H9 (cell line): Measurements from ENCODE around the gene SEC16B. TPM values are rescaled to one million over a fixed set of nuclear protein-coding genes. Genes with fewer than 3 reads are reported as not detected.

Experiments used
- DNase-seq: peaks from one replicate; pipeline ENCODE4 v3.0.0-alpha.2; 2017
- H2AFZ ChIP-seq: one replicate; pipeline ENCODE4 v1.6.1; 2013; ENCODE audit warnings: mild to moderate bottlenecking, low read length, control low read depth, moderate library complexity
- H2AK5ac ChIP-seq: 2 replicates; pipeline ENCODE4 v1.6.1; 2013; ENCODE audit warnings: low read length, control low read depth, mixed read lengths; ENCODE audit not compliant: insufficient read length
- H2BK120ac ChIP-seq: one replicate; pipeline ENCODE4 v1.6.1; 2013; ENCODE audit warnings: low read depth, mild to moderate bottlenecking, low read length, control low read depth, inconsistent platforms; ENCODE audit not compliant: poor library complexity, severe bottlenecking
- H2BK12ac ChIP-seq: 2 replicates; pipeline ENCODE4 v1.6.1; 2013; ENCODE audit warnings: low read length, control low read depth, mixed read lengths, low read depth; ENCODE audit not compliant: insufficient read length
- H2BK15ac ChIP-seq: 2 replicates; pipeline ENCODE4 v1.6.1; 2013; ENCODE audit warnings: low read depth, low read length, control low read depth
- H2BK20ac ChIP-seq: one replicate; pipeline ENCODE4 v1.6.1; 2013; ENCODE audit warnings: low read depth, mild to moderate bottlenecking, low read length, control low read depth, inconsistent platforms; ENCODE audit not compliant: poor library complexity, severe bottlenecking
- H2BK5ac ChIP-seq: 2 replicates; pipeline ENCODE4 v1.6.1; 2013; ENCODE audit warnings: low read length, control low read depth, mixed read lengths; ENCODE audit not compliant: insufficient read length
- H3K14ac ChIP-seq: 2 replicates; pipeline ENCODE4 v1.6.1; 2013; ENCODE audit warnings: low read length, control low read depth; ENCODE audit not compliant: insufficient read depth
- H3K18ac ChIP-seq: 2 replicates; pipeline ENCODE4 v1.6.1; 2013; ENCODE audit warnings: low read depth, mild to moderate bottlenecking, mixed read lengths, low read length, control low read depth; ENCODE audit not compliant: insufficient read length
- H3K23ac ChIP-seq: 2 replicates; pipeline ENCODE4 v1.6.1; 2013; ENCODE audit warnings: low read length, control low read depth, mixed read lengths, low read depth; ENCODE audit not compliant: insufficient read length
- H3K23me2 ChIP-seq: 2 replicates; pipeline ENCODE4 v1.6.1; 2013; ENCODE audit warnings: low read depth, mild to moderate bottlenecking, mixed read lengths, low read length, control low read depth; ENCODE audit not compliant: insufficient read length, poor library complexity, severe bottlenecking
- H3K27ac ChIP-seq: 2 replicates; pipeline ENCODE4 v1.5.1; 2013; ENCODE audit warnings: low read length, control low read depth, mixed read lengths, low read depth; ENCODE audit not compliant: insufficient read length
- H3K27me3 ChIP-seq: 2 replicates; pipeline ENCODE4 v1.6.1; 2013; ENCODE audit warnings: low read length, control low read depth, inconsistent platforms; ENCODE audit not compliant: insufficient read depth
- H3K4ac ChIP-seq: 2 replicates; pipeline ENCODE4 v1.6.1; 2013; ENCODE audit warnings: low read depth, mild to moderate bottlenecking, control low read depth, inconsistent platforms, low read length, moderate library complexity
- H3K4me1 ChIP-seq: 2 replicates; pipeline ENCODE4 v1.6.1; 2013; ENCODE audit warnings: low read length, control low read depth, inconsistent platforms; ENCODE audit not compliant: insufficient read depth
- H3K4me2 ChIP-seq: 2 replicates; pipeline ENCODE4 v1.6.1; 2013; ENCODE audit warnings: low read length, control low read depth, mixed read lengths; ENCODE audit not compliant: insufficient read length, insufficient read depth
- H3K56ac ChIP-seq: 2 replicates; pipeline ENCODE4 v1.6.1; 2013; ENCODE audit warnings: low read depth, mild to moderate bottlenecking, mixed read lengths, low read length, control low read depth; ENCODE audit not compliant: insufficient read length
- H3K79me1 ChIP-seq: 2 replicates; pipeline ENCODE4 v1.6.1; 2013; ENCODE audit warnings: low read depth, mild to moderate bottlenecking, moderate library complexity, low read length, control low read depth, inconsistent platforms; ENCODE audit not compliant: insufficient read depth, poor library complexity, severe bottlenecking
- H3K79me2 ChIP-seq: 2 replicates; pipeline ENCODE4 v1.6.1; 2013; ENCODE audit warnings: low read length, control low read depth, inconsistent platforms; ENCODE audit not compliant: insufficient read depth
- H3K9ac ChIP-seq: 2 replicates; pipeline ENCODE4 v1.6.1; 2013; ENCODE audit warnings: low read length, control low read depth, mixed read lengths; ENCODE audit not compliant: insufficient read length; ENCODE audit errors: extremely low read depth
- H3K9me3 ChIP-seq: one replicate; pipeline ENCODE4 v1.6.1; 2013; ENCODE audit warnings: low read depth, low read length, inconsistent platforms; ENCODE audit not compliant: control insufficient read depth
- H3T11ph ChIP-seq: one replicate; pipeline ENCODE4 v1.6.1; 2013; ENCODE audit warnings: mild to moderate bottlenecking, low read length, control low read depth, inconsistent platforms
- H4K20me1 ChIP-seq: one replicate; pipeline ENCODE4 v1.6.1; 2013; ENCODE audit not compliant: control insufficient read depth, insufficient read length, insufficient read depth
- H4K5ac ChIP-seq: 2 replicates; pipeline ENCODE4 v1.6.1; 2013; ENCODE audit warnings: low read depth, mild to moderate bottlenecking, mixed read lengths, low read length, control low read depth; ENCODE audit not compliant: insufficient read length
- H4K8ac ChIP-seq: replicated peaks from 2 replicates; pipeline ENCODE4 v1.6.1; 2013; ENCODE audit warnings: low read length, control low read depth, mixed read lengths, low read depth; ENCODE audit not compliant: insufficient read length
- H4K91ac ChIP-seq: 2 replicates; pipeline ENCODE4 v1.6.1; 2013; ENCODE audit warnings: low read depth, mild to moderate bottlenecking, moderate library complexity, mixed read lengths, low read length, control low read depth; ENCODE audit not compliant: insufficient read length
- H3K27ac Mint-ChIP-seq, 3 experiments: 2 replicates in 2 of 3; 3 replicates in 1 of 3; pipeline ENCODE4 v1.8.0; 2020 to 2021; ENCODE audit warnings: mixed read lengths in 3 of 3, mild to moderate bottlenecking in 1 of 3, moderate library complexity in 1 of 3
- H3K27me3 Mint-ChIP-seq: 2 replicates; pipeline ENCODE4 v1.8.0; 2021; ENCODE audit warnings: low read depth, mild to moderate bottlenecking, moderate library complexity, mixed read lengths
- H3K36me3 Mint-ChIP-seq, 3 experiments: 2 replicates in 2 of 3; 3 replicates in 1 of 3; pipeline ENCODE4 v1.8.0; 2020 to 2021; ENCODE audit warnings: low read depth in 3 of 3, mixed read lengths in 3 of 3; ENCODE audit not compliant: insufficient read depth in 1 of 3
- H3K4me1 Mint-ChIP-seq, 2 experiments: 2 replicates each; pipeline ENCODE4 v1.8.0; 2020; ENCODE audit warnings: mixed read lengths in 2 of 2
- H3K4me3 Mint-ChIP-seq, 2 experiments: 2 replicates in 1 of 2; 3 replicates in 1 of 2; pipeline ENCODE4 v1.8.0; 2020 to 2021; ENCODE audit warnings: mild to moderate bottlenecking in 2 of 2, mixed read lengths in 2 of 2, moderate library complexity in 1 of 2
- H3K9me3 Mint-ChIP-seq, 2 experiments: 2 replicates in 1 of 2; 3 replicates in 1 of 2; pipeline ENCODE4 v1.8.0; 2020; ENCODE audit warnings: mild to moderate bottlenecking in 2 of 2, mixed read lengths in 2 of 2, moderate library complexity in 1 of 2
- CTCF ChIP-seq: fragments of 200-600 bp; sonication (generic); conservative IDR thresholded peaks from 3 replicates; pipeline ENCODE4 v1.8.0; 2021; ENCODE audit warnings: antibody characterized with exemption, mild to moderate bottlenecking
- total RNA-seq: library from RNA; stranded (reverse); gene quantifications from 2 replicates; pipeline ENCODE4 v1.2.1, GENCODE V29; 2021

Gene SEC16B
- total RNA-seq, 1 experiment from 2014 or later = 0.83 TPM

DNA sequence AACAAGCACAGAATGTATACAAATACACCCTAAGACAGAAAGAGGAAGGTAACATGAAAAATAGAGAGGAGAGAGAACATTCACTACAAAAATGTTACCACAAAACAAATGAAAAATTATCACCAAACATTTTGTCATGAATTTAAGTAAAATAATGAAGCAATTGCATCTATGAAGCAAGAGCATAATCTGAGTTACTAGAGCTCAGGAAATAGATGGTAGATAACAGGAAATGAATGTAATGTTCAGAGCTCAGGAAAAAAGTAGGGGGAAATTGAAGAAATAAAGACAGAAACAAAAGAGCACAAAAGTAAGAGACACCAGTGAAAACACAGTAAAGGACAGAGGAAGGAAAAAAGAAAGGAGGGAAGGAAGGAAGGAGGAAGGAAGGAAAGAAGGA, 19.4 kb downstream of the SEC16B start:
- H3K27ac Mint-ChIP-seq = no peak overlapping the region
- H3K9me3 ChIP-seq = no peaks in the 10 kb centered on the region
- H2BK12ac ChIP-seq = no peak overlapping the region
- H3K56ac ChIP-seq = no peak overlapping the region
- H4K91ac ChIP-seq = no peak overlapping the region
- H2AK5ac ChIP-seq = no peak overlapping the region
- no peak overlapping the region for H2BK5ac ChIP-seq
- no peaks in the 10 kb centered on the region for H3K79me2 ChIP-seq
- no peak overlapping the region for H3K23ac ChIP-seq
- no peaks in the 10 kb centered on the region for H3K4me1 ChIP-seq
- no peak overlapping the region for H2BK15ac ChIP-seq
- no peak overlapping the region for H3K14ac ChIP-seq
- no peak overlapping the region for H3K27ac ChIP-seq
- H3K4ac ChIP-seq = no peak overlapping the region
- H4K8ac ChIP-seq = no peak overlapping the region
- no peaks in the 10 kb centered on the region for H3K27me3 ChIP-seq
- no peak for TF ChIP-seq CTCF
- H3K36me3 Mint-ChIP-seq = no peaks in the 10 kb centered on the region
- no peak overlapping the region for H3K4me2 ChIP-seq
- no peak overlapping the region for H3K9ac ChIP-seq
- H3K9me3 Mint-ChIP-seq = no peaks in the 10 kb centered on the region
- H4K20me1 ChIP-seq = no peaks in the 10 kb centered on the region
- no peak overlapping the region for H2BK20ac ChIP-seq
- H3K27me3 Mint-ChIP-seq = no peaks in the 10 kb centered on the region; the same call in 1 of the 2 replicates
- no peak overlapping the region for H3K4me3 Mint-ChIP-seq
- no peak overlapping the region for H2BK120ac ChIP-seq
- no peak overlapping the region for H4K5ac ChIP-seq
- no peak overlapping the region for H2AFZ ChIP-seq
- peaks cover 10 to 18% of the 10 kb centered on the region in 2 experiments for H3K4me1 Mint-ChIP-seq
- no peak for DNase-seq
- no peak overlapping the region for H3K18ac ChIP-seq
- no peaks in the 10 kb centered on the region for H3K79me1 ChIP-seq
- H3K23me2 ChIP-seq = no peaks in the 10 kb centered on the region
- H3T11ph ChIP-seq = no peak overlapping the region
